PC-3 (cell line): ENCODE measurements around the gene POLR2F.

Experiments used
- CTCF ChIP-seq: fragments of 300-600 bp; sonication (generic); conservative IDR thresholded peaks from 2 replicates; pipeline ENCODE4 v1.5.1; 2017; ENCODE audit warnings: antibody characterized with exemption, low read depth, mild to moderate bottlenecking, low read length
- EZH2 ChIP-seq: fragments of 300-600 bp; sonication (generic); IDR thresholded peaks from one replicate; pipeline ENCODE4 v1.6.1; 2017; ENCODE audit warnings: antibody characterized with exemption, mild to moderate bottlenecking, low read length; ENCODE audit not compliant: unreplicated experiment
- EZH2phosphoT487 ChIP-seq: fragments of 300-600 bp; sonication (generic); IDR thresholded peaks from 2 replicates; pipeline ENCODE4 v1.6.1; 2018; ENCODE audit warnings: mild to moderate bottlenecking, antibody characterized with exemption, low read length, borderline replicate concordance

GRCh38 chr22:37994982-37995381 is 41.5 kb downstream of the POLR2F start:
- TF ChIP-seq CTCF (no peak), EZH2phosphoT487 (no peak), EZH2 (no peak)
